Stimulated activated CD8-positive, alpha-beta memory T cell treated with anti-CD3 and anti-CD28 coated beads, Interleukin-7, amount 100 ng/mL, for 24 hours (primary cell): ENCODE measurements around the gene SEPTIN12.
"Not testable (repeated sequence)": the region's sequence is repeated elsewhere in the genome, so short reads cannot be mapped to it uniquely, and the experiment has no call there.

Experiments used
- DNase-seq: peaks from one replicate; pipeline ENCODE4 v3.0.0-alpha.2; 2020; ENCODE audit warnings: low read depth

The SEPTIN12 gene

DNA sequence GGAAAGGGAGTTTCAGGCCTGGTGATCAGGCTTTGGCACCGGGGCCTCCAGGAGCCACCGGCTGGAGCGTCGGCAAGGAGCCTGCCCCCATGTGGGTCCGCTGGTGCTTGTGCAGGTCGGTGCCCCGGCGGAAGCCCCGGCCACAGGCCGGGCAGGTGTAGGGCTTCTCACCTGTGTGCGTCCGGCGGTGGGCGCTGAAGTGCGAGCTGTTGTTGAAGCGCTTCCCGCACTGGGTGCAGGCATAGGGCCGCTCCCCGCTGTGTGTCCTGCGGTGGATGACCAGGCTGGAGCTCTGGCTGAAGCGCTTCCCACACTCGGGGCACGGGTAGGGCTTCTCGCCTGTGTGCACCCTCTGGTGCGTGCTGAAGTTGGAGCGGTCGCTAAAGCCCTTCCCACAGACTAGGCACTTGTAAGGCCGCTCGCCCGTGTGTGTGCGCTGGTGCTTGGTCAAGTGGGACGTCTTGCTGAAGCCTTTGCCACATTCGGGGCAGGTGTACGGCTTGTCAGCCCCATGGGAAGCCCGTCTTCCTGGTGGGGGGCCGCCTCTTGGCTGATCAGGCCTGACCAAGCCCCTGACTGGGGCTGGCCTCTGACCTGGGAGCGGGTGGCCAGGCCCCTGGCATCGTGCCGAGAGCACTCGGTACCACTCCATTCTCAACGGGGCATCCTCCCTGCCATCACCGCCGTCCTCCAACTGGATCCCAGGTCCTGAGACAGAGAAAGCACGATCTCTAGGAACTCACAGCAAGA is 35.6 kb downstream of the SEPTIN12 start:
- DNase-seq, result no peak

DNA sequence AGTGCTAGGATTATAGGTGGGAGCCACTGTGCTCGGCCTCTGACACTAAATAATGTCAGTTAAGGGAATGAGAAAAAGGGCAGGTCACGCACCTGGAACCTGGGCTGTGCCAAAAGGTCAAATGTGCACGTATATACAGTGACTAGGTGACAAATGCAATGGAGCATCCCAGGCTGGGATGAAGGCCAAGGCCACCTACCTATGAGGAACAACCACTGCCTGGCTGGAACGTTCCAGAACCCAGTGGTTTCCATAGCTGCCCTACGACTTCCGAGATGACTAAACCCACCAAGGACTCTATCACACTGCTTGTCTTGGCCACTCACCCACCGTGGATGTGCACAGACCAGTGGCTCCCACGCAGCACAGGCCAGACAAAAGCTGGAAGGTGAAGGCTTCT is 37.2 kb downstream of the SEPTIN12 start:
- no peak for DNase-seq

DNA sequence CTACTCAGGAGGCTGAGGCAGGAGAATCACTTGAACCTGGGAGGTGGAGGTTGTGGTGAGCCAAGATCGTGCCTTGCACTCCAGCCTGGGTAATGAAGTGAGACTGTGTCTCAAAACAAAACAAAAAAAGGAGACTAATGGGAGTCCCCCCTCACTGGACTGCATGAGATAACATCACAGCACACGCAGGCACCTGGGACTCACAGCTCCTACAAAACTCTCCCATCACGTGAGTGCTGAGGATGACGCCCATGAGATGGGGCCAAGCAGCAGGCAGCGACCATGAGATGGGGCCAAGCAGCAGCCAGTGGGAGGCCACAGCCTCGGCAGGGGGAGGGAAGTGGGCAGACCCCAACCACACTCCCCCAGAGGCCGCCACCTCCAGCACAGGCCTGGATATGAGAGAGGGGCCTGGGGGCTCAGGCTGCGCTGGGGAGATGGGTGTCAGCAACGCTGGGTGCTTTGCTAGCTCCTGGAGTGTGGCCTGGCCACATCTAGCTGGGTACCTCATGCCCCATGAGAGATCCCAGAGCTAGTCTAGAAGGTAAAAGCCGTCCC is 38.4 kb downstream of the SEPTIN12 start:
- DNase-seq, result no peak

DNA sequence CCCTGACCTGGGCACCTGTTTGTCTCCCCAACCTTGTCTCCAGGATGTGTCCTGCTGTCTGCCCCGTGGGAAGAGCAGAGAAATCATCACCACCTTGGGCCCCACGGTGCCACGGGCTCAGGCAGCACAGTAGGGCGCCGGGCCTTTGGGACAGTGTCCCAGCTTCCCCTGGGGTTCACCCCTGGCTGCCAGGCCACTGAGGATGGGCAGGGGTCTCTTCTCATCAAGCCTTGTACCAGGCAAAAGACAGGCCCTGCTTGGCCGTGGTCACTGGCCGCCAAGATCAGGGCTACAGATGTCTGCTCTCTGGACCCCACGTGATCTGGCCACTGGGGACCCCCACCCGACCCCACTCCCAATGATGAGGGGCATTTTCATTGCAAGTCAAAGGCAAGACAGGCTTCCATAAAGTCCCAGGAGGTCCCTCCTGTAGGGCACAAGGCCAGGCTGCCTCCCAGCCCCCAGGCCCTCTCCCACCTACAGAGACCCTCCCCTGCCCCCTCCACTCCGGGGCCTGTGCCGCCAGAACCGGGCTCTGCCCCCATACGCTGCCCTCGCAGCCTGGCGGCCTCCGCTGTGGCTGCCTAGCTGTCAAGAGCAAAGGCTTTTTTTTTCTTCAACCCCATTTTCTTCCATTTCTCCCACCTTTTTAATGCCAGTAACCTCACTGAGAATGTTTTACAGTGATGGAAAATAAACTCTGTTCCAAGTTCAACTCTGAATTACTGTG is 39.3 kb downstream of the SEPTIN12 start:
- no peak for DNase-seq

DNA sequence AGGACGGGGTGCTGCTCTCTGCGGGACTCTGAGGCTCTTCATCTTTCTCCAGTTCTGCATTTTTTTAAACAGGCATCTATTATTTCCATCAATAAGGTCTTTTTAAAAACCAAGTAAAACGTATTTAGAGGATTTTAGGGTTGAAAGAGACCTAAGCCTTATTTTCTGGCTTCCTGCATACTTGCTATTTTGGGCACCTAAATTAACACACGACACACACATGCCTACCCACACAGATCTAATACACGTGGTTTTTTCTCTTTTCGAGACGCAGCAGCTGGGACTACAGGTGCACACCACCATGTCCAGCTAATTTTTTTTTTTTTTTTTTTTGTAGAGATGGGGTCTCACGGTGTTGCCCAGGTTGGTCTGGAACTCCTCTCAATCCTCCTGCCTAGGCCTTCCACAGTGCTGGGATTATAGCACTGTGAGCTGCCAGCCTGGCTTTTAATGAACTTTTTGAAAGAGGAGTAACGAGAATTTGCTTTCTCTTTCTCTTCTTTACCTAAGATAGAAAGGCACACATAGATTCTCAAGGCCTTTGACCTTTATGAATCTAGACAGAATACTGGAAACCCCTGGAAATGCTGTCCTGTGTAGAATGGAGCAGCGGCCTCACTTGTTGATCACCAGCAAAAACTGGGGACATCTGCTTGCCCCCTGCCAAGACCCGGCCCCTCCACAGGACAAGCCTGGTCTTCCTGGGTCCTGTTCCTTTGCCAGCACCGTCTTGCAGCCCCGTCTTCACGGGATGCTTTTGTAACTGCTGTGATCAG is 40.1 kb downstream of the SEPTIN12 start:
- DNase-seq, result no peak

DNA sequence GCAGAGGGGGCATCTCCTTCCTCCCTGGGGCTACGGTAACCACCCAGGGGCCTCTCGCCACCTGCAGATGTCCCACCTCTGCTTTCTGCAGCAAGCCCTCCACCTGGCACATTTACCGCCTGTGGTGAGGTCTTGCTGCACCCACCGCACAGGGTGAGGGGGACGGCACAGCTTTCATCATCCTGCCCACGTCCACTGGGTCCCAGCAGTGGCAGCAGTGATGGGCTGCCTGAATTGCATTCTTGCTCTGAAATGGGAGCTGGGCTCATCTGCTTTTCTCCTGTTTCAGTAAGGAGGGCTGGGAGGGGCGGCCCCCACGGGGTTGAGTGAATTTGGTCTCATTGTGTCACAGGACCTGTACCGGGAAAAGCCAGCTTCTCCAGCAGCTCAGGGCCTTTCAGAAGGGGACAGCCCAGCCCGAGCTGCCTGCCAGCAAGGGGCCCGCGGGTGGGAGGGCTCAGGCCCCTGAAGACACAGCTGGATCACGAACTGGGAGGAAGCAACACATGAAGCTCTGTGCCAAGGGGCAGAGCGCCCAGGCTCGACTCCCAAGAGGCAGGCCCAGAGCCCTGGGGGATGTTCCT is 41.1 kb downstream of the SEPTIN12 start:
- DNase-seq, result no peak

DNA sequence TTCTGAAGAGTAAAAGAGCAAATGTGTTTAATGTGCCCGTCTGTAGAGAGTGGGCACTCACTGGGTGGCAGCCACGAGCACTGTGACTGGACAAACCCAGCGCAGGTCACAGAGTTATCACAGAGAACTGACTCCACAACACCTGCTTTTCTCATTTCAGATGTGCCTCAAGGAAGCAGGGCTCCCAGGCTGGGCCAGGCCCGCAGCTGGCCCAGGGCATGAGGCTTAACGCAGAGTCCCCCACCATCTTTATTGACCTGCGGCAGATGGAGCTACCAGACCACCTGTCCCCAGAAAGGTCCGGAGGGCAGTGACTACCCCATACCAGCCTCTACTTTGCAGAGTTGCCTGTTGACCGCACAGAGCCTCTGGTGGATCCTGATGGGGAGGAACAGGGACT is 41.9 kb downstream of the SEPTIN12 start:
- no peak for DNase-seq

DNA sequence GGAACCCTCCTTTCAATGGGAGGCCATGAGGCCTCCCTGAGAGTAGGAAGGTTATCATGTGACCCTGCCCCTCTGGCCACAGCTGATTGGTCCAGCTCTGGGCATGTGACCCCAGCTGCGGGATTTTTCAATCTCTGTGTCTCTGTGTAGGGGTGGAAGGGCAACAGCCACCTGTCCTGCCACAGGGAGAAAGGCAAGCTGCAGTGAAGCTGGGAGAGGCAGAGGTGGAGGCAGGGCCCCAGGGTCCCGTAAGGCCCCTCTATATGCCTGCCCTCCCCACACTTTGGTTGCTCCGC is 42.9 kb downstream of the SEPTIN12 start:
- DNase-seq, result no peak

DNA sequence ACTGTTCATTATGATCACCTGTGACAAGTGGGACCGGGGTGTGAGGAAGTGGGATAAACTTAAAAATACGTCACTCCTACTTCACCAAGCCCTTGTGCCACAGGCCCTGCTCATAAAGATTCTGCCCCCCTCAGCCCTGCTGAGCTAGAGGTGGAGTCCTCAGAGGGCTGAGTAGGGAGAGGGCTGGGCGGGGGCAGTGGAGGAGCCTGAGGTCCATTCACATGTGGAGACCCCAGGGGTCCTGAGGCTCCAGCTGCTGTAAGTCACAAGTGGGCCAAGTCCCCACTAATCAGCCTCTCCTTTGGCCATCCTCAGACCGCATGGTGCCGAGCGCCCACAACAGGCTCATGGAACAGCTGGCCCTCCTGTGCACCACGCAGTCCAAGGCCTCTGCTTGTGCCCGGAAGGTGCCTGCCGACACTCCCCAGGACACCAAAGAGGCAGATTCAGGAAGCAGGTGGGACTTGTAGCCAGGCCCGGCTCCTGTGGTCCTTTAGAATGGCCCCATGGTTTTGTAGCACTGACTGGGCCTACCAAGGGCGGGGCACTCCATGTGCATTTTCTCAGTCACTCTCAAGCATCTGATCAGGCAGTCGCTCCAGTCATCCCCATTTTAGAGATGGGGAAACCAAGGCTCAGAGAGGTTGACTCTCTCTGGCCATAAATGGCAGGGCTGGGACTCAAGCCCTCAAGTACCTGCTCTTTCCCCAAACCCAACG is 43.4 kb downstream of the SEPTIN12 start:
- no peak for DNase-seq

DNA sequence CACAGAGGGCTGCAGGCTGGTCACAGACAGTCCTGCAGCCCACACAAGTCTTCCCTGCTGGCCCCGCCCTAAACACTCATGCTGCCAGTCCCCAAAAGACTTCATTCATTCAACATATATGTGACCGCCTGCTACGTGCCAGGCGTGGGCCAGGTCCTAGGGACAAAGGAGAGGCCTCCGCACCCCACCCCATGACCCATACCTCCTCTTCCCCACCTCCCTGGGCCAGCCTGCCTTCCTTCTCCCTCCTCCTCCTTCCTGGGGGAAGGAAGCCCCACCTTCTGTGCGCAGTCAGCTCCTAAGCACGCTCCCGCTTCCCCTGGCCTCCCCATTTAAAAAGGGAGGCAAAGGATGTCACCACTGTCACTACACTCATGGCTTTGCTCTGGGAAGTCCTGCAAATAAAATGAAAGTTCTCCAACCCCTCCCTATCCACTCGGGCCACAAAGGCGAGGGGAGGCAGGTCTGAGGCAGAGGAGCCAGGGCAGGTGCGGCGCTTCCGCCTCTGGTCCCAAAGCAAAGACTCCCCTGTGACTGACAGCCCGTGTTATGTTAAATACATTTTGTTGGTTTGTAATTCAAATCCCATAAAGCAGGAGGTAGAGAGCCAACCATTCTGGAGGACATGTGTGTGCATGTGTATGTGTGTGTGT is 44.8 kb downstream of the SEPTIN12 start:
- no peak for DNase-seq

DNA sequence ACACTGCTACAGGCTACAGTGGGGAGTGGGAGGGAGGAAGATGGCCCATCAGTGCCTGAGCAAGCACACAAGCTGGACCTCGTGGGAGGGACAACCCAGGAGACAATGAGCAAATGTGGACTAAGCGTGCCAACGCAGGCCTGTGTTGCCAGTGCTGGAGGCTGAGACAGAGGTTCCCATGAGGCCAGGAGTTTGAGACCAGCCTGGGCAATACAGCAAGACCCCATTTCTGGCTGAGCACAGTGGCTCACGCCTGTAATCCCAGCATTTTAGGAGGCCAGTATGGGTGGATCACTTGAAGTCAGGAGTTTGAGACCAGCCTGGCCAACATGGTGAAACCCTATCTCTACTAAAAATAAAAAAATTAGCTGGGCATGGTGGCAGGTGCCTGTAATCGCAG is 49.8 kb downstream of the SEPTIN12 start:
- not testable (repeated sequence) for DNase-seq

DNA sequence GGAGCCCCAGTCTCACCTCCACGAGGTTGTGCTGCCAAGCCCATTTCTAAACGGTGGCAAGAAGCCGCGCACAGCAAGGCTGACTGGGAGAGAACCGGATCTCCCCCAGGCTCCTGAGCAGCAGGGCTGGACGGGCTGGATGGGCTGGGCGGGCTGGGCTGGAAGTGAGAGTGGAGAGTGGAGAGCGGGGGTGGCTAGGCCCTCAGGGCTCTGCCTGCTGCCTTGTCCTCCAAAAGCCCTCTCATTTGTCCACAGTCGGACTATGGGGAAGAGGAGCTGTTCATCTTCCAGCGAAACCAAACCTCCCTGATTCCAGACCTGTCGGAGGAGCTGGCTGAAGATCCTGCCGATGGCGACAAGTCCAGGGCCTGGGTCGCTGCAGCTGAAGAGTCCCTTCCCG is 50.6 kb downstream of the SEPTIN12 start:
- no peak for DNase-seq

DNA sequence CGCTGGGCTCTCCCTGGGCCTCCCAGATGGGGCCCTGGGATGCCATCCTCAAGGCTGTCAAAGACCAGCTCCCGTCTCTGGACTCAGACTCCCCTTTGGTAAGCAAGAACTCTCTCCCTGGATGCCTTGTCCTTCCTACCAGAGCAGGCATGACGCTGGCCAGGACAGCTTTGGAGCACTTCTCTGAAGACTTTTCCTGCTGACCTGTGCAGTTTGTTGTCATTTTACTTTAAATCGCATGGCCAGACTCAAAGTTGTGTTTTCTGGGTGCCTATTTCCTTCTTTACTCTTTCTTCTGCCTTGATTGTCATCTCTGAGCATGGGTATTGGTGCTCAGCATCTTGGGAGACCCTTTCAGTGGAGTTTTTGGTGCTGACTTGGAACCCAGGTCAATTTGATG is 51.6 kb downstream of the SEPTIN12 start:
- no peak for DNase-seq

DNA sequence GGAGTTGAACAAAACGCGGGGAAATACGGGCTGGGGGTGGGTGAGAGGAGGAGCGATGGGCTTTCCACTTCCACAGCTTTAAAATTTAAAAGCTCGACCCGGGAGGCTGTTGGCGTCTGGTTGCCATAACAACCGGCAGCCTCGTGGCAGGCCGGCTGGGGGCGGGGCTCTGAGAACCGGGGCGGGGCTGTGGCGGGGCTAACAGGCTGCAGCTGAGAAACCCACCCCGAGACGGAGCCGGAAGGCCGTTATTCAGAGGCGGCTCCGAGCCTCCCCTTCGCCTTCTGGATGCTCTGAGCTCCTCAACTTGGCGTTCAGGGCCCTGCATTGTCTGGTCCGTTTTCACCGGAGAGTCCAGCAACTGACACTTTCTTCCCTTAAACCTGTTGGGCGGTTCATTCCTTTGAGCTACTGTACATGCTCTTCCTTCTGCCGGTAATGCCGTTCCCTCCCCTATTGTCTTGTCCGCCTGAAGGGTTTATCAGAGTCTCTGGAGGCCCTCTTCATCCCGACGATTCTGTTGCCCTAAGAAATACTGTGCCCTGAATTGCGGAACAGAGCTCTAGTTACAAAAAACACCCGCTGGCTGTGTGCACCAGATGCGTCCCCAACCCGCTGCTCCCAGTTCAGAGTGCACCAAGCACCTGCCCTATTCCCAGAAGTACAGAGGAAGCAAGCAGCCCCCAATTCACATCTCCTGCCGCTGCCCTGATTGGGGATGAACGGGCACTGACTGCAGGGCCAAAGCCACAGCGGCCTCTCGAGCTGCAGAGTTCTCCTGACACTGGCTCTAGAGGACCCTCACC is 53.2 kb downstream of the SEPTIN12 start:
- DNase-seq, result peak; percentile 93

DNA sequence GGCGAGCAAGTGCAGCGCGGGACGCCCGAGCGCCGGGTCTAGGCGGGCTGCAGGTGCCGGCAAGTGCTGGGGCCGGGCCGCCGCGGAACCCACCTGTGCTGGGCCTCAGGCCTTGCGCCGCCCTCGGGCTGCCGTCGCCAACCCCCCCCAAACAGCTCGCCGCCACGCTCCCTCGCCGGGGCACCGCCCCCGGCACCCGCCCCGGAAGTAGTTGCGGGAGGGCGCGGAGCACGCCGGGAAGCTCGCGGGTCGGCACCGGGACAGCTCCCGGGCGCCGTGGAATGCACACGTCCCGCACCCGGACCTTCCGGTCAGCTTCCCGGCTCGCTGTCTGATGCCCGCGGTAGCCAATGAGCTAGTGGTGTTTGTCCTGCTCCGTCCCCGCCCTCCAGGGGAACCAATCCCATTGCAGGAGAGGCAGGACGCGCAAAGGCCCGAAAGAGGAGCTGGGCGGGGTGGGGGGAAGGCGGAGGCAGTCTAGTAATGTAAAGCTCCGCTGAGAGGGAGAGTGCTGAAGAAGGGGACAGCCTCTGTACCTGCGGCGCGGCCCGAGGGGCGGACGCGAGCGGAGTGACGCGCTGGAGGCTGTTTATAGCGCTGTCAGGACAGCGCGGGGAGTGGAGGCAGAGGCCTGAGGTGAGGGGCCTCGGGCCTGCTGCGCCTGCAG is 53.9 kb downstream of the SEPTIN12 start, which contains the start of the genes ANKS3 and DNAAF8:
ANKS3 (minus strand) TSS at position 209 of the 667 bp plus-strand sequence. CDS start 4,122 bp downstream, outside the sequence.
DNAAF8 (plus strand) TSS at position 475 of the 667 bp plus-strand sequence. CDS start 1,978 bp downstream, outside the sequence.
- DNase-seq, result peak; percentile 62

DNA sequence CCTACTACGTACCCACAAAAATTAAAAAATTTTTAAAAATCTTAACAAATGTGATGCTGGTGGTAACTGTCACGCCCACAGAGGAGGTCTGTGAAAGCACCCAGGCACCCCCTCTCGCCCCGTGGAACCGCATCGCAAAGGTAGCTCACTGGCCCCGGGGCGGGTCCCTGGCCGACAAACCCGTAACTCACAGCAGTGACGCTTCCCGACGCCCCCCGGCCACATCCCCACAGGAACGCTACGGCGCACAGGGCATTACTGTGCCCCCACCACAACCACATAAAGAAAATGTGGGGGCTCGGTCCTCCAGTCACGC is 54.4 kb downstream of the SEPTIN12 start:
- DNase-seq, result peak; percentile 15

DNA sequence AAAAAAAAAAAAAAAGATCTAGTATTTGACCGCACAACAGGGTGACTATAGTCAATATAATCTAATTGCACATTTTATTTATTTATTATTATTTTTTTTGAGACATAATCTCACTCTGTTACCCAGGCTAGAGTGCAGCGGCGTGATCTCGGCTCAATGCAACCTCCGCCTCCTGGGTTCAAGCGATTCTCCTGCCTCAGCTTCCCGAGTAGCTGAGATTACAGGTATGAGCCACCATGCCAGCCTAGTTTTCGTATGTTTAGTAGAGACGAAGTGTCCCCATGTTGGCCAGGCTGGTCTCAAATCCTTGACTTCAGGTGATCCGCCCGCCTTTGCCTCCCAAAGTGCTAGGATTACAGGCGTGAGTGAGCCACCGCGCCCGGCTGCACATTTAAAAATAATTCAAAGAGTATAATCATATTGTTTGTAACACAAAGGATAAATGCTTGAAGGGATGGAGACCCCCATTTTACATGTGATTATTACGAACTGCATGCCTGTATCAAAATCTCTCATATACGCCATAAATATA is 54.9 kb downstream of the SEPTIN12 start:
- DNase-seq, result no peak

DNA sequence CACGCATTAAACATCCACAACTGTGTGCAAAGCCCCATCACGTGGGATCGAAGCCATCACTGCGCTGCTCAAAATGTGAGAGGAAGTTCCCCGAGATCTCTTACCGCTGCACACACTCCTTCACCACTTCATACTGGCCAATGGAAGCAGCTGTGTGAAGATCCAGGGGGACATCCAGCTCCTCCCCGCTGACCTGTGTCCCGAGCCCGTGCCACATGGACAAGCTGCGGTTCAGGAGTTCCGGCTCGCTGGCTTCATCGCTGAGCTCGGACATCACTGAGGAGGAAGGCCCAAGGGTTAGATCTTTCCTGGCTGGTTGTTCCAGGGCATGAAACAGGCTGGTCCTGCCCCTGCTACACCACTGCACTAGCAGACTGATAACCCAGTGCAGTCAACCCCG is 58.3 kb downstream of the SEPTIN12 start:
- no peak for DNase-seq

DNA sequence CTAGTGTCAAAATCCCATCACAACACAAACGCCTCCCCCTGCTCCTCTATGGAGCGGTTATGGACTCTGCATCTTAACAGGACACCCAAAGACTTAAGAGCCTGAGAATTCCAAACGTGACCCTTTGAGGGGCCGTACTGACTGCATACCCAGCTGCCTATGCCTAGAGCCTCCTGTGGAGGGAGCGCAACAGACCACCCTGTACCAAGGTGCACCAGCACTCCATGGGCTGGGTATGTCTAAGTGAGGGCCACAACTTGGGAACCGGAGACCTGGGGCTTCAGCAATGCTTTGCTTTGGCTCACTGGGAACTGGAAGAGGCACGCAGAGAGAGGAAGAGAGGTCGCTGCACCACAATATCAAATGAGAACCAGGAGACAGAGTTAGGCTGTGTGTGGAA is 59.5 kb downstream of the SEPTIN12 start:
- DNase-seq, result no peak
